Measurements from ENCODE around the gene MEGF11. TPM values are rescaled to one million over a fixed set of nuclear protein-coding genes. Genes with fewer than 3 reads are reported as not detected.
A peak's percentile ranks its signal among the peaks of the same experiment; 100 is the strongest.

MEGF11 gene
- polyA plus RNA-seq, 3 donors: not detected

- intact Hi-C loops (cut with micrococcal nuclease): no loop called here
- WGBS (ENCODE audit: insufficient coverage): 96% methylated on average over 4 of the region's 6 CpGs
- Histone ChIP-seq H3K36me3 (replicated peaks in 1 of 2; ENCODE audit: control insufficient read depth in 1 of 2, insufficient read depth in 2 of 2, low read length in 2 of 2) (no peaks in the 10 kb centered on the region), H3K27me3 (ENCODE audit: control insufficient read depth in 2 of 2, insufficient read depth in 2 of 2, low read length in 2 of 2) (peaks cover 0 to 2% of the 10 kb centered on the region in 2 donors), H3K79me2 (ENCODE audit: insufficient read depth, low read length) (no peaks in the 10 kb centered on the region), H4K20me1 (ENCODE audit: insufficient read depth, low read length) (no peaks in the 10 kb centered on the region), H3K9me3 (replicated peaks in 1 of 2; ENCODE audit: control insufficient read depth in 1 of 2, insufficient read depth in 1 of 2, low read length in 2 of 2) (no peaks in the 10 kb centered on the region), H3K4me1 (ENCODE audit: control insufficient read depth in 1 of 2, insufficient read depth in 2 of 2, low read length in 2 of 2) (no peaks in the 10 kb centered on the region), H3K9ac (ENCODE audit: insufficient read depth, low read length, poor library complexity, severe bottlenecking) (no peak overlapping the region), H2AFZ (ENCODE audit: insufficient read depth, low read depth, low read length, poor library complexity, severe bottlenecking) (no peak overlapping the region), H3K27ac (ENCODE audit: low read depth in 1 of 2, low read length in 2 of 2) (no peak overlapping the region), H3K4me3 (replicated peaks in 1 of 3; ENCODE audit: low read depth in 2 of 3, low read length in 3 of 3) (no peak overlapping the region), H3K4me2 (replicated peaks; ENCODE audit: extremely low read depth, low read length, poor library complexity, severe bottlenecking) (no peak overlapping the region)
- Mint-ChIP-seq H3K9me3 (no peaks in the 10 kb centered on the region), H3K4me3 (no peak overlapping the region), H3K4me1 (no peaks in the 10 kb centered on the region), H3K27ac (no peak overlapping the region), H3K36me3 (no peaks in the 10 kb centered on the region), H3K27me3 (ENCODE audit: low read depth in 3 of 3) (peaks cover 7 to 22% (median 8%) of the 10 kb centered on the region in 3 donors)
- no peak for DNase-seq
- no peak for TF ChIP-seq CTCF (IDR thresholded peaks at IDR 0.05)
Measured at GRCh38 chr15:66189291-66189690, 64.3 kb downstream of the MEGF11 start.

GRCh38 chr15:66188464-66188863 is 65.1 kb downstream of the MEGF11 start:
- Histone ChIP-seq H3K4me1 (ENCODE audit: control insufficient read depth in 1 of 2, insufficient read depth in 2 of 2, low read length in 2 of 2) (no peaks in the 10 kb centered on the region), H3K27ac (ENCODE audit: low read depth in 1 of 2, low read length in 2 of 2) (no peak overlapping the region), H4K20me1 (ENCODE audit: insufficient read depth, low read length) (no peaks in the 10 kb centered on the region), H3K79me2 (ENCODE audit: insufficient read depth, low read length) (no peaks in the 10 kb centered on the region), H3K9me3 (replicated peaks in 1 of 2; ENCODE audit: control insufficient read depth in 1 of 2, insufficient read depth in 1 of 2, low read length in 2 of 2) (no peaks in the 10 kb centered on the region), H3K9ac (ENCODE audit: insufficient read depth, low read length, poor library complexity, severe bottlenecking) (no peak overlapping the region), H3K4me3 (replicated peaks in 1 of 3; ENCODE audit: low read depth in 2 of 3, low read length in 3 of 3) (no peak overlapping the region), H3K4me2 (replicated peaks; ENCODE audit: extremely low read depth, low read length, poor library complexity, severe bottlenecking) (no peak overlapping the region), H3K36me3 (replicated peaks in 1 of 2; ENCODE audit: control insufficient read depth in 1 of 2, insufficient read depth in 2 of 2, low read length in 2 of 2) (no peaks in the 10 kb centered on the region), H3K27me3 (ENCODE audit: control insufficient read depth in 2 of 2, insufficient read depth in 2 of 2, low read length in 2 of 2) (peaks cover 0 to 6% of the 10 kb centered on the region in 2 donors), H2AFZ (ENCODE audit: insufficient read depth, low read depth, low read length, poor library complexity, severe bottlenecking) (no peak overlapping the region)
- no peak for DNase-seq
- intact Hi-C loops (cut with micrococcal nuclease): no loop called here
- Mint-ChIP-seq H3K27ac (peak overlapping the region in 1 of 7 donors; percentile 23), H3K27me3 (ENCODE audit: low read depth in 3 of 3) (peaks cover 7 to 30% (median 12%) of the 10 kb centered on the region in 3 donors), H3K36me3 (no peaks in the 10 kb centered on the region), H3K4me1 (no peaks in the 10 kb centered on the region), H3K9me3 (no peaks in the 10 kb centered on the region), H3K4me3 (no peak overlapping the region)
- no peak for TF ChIP-seq CTCF (IDR thresholded peaks at IDR 0.05)
- 94% methylated on average over 3 of the region's 4 CpGs for WGBS (ENCODE audit: insufficient coverage)
